ENCODE measurements around the gene C9orf40.

C9orf40 gene

DNA sequence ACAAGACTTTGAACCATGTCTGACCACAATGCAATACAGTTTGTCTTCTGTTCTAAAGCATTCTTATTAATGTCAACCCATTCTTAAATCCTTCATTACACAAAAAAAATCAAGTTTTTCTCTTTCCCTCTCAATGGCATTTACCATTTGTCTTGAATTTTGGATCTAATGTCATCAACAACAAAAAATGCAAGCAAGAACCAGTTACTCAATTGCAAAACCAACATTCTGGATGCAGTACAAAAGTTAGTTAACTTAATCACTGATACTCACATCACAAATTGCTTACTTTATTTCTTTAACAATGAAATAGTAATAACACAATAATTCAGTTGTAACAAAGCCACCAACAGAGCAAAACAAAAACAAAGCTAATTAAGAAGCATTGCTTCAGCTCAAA is 6.0 kb downstream of the C9orf40 start:
- no peak overlapping the region for H3K4me3 ChIP-seq (replicated peaks; ENCODE audit: low read depth, low read length)
- DNase-seq (ENCODE audit: extremely low read depth, low read depth): no peak
- TF ChIP-seq, protein P1, sequence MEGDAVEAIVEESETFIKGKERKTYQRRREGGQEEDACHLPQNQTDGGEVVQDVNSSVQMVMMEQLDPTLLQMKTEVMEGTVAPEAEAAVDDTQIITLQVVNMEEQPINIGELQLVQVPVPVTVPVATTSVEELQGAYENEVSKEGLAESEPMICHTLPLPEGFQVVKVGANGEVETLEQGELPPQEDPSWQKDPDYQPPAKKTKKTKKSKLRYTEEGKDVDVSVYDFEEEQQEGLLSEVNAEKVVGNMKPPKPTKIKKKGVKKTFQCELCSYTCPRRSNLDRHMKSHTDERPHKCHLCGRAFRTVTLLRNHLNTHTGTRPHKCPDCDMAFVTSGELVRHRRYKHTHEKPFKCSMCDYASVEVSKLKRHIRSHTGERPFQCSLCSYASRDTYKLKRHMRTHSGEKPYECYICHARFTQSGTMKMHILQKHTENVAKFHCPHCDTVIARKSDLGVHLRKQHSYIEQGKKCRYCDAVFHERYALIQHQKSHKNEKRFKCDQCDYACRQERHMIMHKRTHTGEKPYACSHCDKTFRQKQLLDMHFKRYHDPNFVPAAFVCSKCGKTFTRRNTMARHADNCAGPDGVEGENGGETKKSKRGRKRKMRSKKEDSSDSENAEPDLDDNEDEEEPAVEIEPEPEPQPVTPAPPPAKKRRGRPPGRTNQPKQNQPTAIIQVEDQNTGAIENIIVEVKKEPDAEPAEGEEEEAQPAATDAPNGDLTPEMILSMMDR (IDR thresholded peaks at IDR 0.05; ENCODE audit: low read depth, low read length, missing control alignments): no peak

DNA sequence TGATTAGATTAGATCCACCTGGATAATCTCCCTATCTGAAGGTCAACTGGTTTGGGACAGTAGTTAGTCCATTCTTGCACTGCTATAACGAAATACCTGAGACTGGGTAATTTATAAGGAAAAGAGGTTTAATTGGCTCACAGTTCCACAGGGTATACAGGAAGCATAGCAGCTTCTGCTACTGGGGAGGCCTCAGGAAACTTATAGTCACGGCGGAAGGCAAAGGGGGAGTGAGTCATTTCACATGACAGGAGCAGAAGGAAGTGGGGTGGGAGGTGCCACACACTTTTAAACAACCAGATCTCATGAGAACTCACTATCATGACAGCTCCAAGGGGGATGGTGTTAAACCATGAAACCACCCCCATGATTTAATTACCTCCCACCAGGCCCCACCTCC is 9.9 kb downstream of the C9orf40 start:
- no peak for DNase-seq (ENCODE audit: extremely low read depth, low read depth)
- TF ChIP-seq, protein P1 (IDR thresholded peaks at IDR 0.05; ENCODE audit: low read depth, low read length, missing control alignments): no peak
- no peak overlapping the region for H3K4me3 ChIP-seq (replicated peaks; ENCODE audit: low read depth, low read length)

DNA sequence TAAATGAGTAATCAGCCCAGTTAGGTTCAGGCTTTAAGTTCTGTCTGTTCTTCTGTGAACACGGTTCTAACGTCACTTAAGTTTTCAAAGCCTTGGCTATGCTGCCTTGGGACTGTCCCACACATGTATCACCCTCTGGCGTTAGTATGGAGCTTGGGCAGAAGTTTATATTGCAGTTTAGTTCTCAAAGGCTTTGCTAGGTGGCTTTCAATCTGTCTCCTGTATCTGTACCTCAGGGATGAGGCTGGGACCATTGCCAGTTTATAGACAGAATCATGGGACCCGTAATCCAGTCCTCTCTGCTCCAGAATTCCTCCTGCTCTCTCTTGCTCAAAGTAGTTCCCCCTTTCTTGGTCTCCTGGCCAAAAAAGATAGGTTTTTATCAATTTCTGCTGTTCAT is 12.1 kb downstream of the C9orf40 start:
- no peak overlapping the region for H3K4me3 ChIP-seq (replicated peaks; ENCODE audit: low read depth, low read length)
- no peak for DNase-seq (ENCODE audit: extremely low read depth, low read depth)
- TF ChIP-seq, protein P1 (IDR thresholded peaks at IDR 0.05; ENCODE audit: low read depth, low read length, missing control alignments): no peak

DNA sequence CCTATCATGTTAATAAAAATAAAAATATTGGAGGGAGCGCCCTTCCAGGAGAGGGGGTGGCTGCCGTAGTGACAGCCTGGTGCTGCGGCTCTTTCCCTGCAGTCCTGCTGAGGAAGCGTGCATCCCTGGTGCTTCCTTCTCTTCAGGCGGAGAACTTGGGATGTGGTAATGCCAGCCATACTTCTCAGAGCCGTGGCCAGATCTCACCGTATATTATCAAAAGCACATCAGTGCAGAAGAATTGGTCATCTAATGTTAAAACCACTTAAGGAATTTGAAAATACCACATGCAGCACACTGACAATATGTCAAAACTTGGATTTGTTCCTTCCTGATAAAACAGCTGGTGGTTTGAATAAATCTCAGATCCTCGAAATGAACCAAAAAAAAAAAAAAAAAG is 17.7 kb downstream of the C9orf40 start:
- TF ChIP-seq, protein P1 (IDR thresholded peaks at IDR 0.05; ENCODE audit: low read depth, low read length, missing control alignments): no peak
- H3K4me3 ChIP-seq (replicated peaks; ENCODE audit: low read depth, low read length): no peak overlapping the region
- DNase-seq (ENCODE audit: extremely low read depth, low read depth): no peak

DNA sequence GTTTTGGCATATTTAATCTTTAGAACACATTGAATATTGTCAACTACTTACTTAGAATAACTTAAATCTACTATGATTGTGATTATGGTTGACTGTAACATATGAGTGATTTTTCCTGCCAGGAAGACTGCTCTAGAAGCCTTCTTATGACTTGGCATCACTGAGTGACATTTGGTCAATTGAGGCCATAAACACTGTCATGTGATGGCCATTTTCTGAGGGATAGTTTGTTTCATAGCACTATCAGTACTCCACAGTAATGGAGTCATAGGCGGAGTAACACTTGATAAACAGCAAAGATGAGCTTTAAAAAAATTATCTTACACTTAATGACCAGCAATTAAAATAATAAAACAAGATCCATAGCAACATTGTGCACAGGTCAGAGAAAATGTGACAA is 31.0 kb downstream of the C9orf40 start:
- TF ChIP-seq, protein P1 (IDR thresholded peaks at IDR 0.05; ENCODE audit: low read depth, low read length, missing control alignments): no peak
- no peak overlapping the region for H3K4me3 ChIP-seq (replicated peaks; ENCODE audit: low read depth, low read length)
- no peak for DNase-seq (ENCODE audit: extremely low read depth, low read depth)

DNA sequence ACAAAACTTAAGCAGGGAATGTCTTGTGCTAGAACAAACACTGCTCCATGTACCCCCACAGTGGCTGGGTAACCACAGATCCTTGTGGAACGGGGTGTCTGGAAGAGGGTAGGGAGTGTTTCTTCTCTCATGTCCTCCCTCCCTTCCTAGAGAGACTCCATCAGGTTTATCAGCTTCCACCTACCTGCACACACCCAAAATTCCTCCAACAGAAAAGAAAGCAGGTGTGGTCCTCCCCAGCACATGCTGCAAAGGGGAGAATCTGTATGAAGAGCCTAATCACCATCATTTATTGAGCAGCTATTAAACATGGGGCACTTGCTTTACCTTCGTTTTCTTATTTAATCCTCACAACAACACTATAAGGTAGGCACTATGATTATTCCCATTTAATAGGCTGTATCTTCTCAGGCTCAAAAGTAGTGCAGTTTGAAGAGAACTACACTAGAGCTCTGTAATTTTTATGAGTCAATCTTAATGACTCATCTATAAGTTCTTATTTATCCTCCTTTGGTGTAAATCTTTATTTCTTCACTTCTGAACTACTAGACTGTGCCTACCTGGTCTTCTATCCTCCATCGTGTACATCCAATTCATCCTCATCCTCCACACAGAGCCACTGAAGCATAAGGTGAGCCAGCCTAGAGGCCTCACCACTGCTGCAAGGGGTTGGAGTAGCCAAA is 31.6 kb downstream of the C9orf40 start:
- H3K4me3 ChIP-seq (replicated peaks; ENCODE audit: low read depth, low read length): no peak overlapping the region
- no peak for DNase-seq (ENCODE audit: extremely low read depth, low read depth)
- TF ChIP-seq, protein P1 (IDR thresholded peaks at IDR 0.05; ENCODE audit: low read depth, low read length, missing control alignments): no peak

DNA sequence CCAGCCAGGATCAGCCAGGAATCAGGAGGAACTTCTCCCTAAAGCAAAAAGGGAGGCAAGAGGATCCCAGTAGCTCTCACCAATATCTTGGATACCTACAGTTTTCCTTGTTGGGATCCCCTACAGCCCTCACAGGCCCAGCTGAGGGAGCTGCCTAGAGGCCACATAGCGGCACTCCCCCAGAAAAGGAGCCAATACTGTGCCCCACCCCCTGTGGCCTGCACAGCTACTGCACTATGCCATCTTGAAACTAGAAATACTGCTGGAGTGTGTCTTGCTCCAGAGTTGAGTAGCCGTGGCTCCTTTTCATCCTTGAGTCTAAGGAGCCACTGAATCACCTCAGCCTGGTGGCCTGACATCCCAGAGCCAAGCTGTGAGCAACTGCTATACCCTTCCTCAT is 42.7 kb downstream of the C9orf40 start:
- no peak for DNase-seq (ENCODE audit: extremely low read depth, low read depth)
- TF ChIP-seq, protein P1 (IDR thresholded peaks at IDR 0.05; ENCODE audit: low read depth, low read length, missing control alignments): no peak
- H3K4me3 ChIP-seq (replicated peaks; ENCODE audit: low read depth, low read length): no peak overlapping the region

Data from HFF-Myc (cell line).